ENCODE measurements around the gene SPAG6. TPM values are rescaled to one million over a fixed set of nuclear protein-coding genes. Genes with fewer than 3 reads are reported as not detected.
"Not testable (repeated sequence)": the region's sequence is repeated elsewhere in the genome, so short reads cannot be mapped to it uniquely, and the experiment has no call there.

The SPAG6 gene
- total and polyA plus RNA-seq, 4 donors, result 0.23 TPM; not detected in 3

DNA sequence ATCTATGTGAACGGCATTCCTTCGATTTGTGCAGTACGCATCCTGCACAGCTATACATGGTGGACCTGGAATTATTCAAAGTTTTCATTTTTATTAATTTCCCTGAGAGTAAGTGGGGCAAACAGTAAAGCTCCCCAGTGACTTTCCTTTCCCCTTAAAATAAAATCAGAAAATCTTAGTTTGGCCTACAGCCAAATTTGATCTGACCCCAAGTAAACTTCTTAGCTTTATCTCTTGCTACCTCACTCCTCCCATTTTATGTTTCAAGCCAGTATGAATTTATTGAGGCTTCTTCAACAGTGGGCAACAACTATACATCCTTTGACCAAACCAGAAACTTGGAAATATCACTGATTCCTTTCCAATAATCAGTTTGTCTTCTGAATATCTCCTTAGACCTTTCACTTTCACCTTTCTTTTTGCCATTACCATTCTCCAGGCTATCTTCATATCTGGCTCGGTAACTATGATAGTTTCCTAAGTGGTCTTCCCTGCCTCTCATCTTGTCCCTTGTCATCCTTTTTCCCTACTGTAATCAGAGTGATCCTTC lies 11.1 kb downstream of the SPAG6 start:
- no peaks in the 10 kb centered on the region for H3K9me3 ChIP-seq (ENCODE audit: control insufficient read depth in 4 of 4, low read length in 3 of 4)
- no peak overlapping the region for H3K9ac ChIP-seq (ENCODE audit: low read depth in 1 of 2, low read length in 2 of 2)
- no peaks in the 10 kb centered on the region for H3K36me3 ChIP-seq (ENCODE audit: control insufficient read depth in 4 of 4, insufficient read depth in 3 of 4, low read depth in 1 of 4, low read length in 3 of 4)
- TF ChIP-seq JUND (IDR thresholded peaks at IDR 0.05), result no peak
- TF ChIP-seq, protein P1, sequence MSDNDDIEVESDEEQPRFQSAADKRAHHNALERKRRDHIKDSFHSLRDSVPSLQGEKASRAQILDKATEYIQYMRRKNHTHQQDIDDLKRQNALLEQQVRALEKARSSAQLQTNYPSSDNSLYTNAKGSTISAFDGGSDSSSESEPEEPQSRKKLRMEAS (IDR thresholded peaks at IDR 0.05), result no peak
- TF ChIP-seq, protein P2, sequence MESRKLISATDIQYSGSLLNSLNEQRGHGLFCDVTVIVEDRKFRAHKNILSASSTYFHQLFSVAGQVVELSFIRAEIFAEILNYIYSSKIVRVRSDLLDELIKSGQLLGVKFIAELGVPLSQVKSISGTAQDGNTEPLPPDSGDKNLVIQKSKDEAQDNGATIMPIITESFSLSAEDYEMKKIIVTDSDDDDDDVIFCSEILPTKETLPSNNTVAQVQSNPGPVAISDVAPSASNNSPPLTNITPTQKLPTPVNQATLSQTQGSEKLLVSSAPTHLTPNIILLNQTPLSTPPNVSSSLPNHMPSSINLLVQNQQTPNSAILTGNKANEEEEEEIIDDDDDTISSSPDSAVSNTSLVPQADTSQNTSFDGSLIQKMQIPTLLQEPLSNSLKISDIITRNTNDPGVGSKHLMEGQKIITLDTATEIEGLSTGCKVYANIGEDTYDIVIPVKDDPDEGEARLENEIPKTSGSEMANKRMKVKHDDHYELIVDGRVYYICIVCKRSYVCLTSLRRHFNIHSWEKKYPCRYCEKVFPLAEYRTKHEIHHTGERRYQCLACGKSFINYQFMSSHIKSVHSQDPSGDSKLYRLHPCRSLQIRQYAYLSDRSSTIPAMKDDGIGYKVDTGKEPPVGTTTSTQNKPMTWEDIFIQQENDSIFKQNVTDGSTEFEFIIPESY (IDR thresholded peaks at IDR 0.05), result no peak
- no peak for TF ChIP-seq EGR1 (IDR thresholded peaks at IDR 0.05; ENCODE audit: low read depth in 2 of 2)
- TF ChIP-seq HNF4A (conservative IDR thresholded peaks at IDR 0.05), result no peak
- no peak for TF ChIP-seq YY1 (IDR thresholded peaks at IDR 0.05)
- TF ChIP-seq, protein P3, sequence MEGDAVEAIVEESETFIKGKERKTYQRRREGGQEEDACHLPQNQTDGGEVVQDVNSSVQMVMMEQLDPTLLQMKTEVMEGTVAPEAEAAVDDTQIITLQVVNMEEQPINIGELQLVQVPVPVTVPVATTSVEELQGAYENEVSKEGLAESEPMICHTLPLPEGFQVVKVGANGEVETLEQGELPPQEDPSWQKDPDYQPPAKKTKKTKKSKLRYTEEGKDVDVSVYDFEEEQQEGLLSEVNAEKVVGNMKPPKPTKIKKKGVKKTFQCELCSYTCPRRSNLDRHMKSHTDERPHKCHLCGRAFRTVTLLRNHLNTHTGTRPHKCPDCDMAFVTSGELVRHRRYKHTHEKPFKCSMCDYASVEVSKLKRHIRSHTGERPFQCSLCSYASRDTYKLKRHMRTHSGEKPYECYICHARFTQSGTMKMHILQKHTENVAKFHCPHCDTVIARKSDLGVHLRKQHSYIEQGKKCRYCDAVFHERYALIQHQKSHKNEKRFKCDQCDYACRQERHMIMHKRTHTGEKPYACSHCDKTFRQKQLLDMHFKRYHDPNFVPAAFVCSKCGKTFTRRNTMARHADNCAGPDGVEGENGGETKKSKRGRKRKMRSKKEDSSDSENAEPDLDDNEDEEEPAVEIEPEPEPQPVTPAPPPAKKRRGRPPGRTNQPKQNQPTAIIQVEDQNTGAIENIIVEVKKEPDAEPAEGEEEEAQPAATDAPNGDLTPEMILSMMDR (IDR thresholded peaks at IDR 0.05; ENCODE audit: low read depth, low read length, missing input control), result no peak
- TF ChIP-seq RAD21 (IDR thresholded peaks at IDR 0.05), result no peak
- TF ChIP-seq SP1 (IDR thresholded peaks at IDR 0.05), result no peak
- TF ChIP-seq, protein P4, sequence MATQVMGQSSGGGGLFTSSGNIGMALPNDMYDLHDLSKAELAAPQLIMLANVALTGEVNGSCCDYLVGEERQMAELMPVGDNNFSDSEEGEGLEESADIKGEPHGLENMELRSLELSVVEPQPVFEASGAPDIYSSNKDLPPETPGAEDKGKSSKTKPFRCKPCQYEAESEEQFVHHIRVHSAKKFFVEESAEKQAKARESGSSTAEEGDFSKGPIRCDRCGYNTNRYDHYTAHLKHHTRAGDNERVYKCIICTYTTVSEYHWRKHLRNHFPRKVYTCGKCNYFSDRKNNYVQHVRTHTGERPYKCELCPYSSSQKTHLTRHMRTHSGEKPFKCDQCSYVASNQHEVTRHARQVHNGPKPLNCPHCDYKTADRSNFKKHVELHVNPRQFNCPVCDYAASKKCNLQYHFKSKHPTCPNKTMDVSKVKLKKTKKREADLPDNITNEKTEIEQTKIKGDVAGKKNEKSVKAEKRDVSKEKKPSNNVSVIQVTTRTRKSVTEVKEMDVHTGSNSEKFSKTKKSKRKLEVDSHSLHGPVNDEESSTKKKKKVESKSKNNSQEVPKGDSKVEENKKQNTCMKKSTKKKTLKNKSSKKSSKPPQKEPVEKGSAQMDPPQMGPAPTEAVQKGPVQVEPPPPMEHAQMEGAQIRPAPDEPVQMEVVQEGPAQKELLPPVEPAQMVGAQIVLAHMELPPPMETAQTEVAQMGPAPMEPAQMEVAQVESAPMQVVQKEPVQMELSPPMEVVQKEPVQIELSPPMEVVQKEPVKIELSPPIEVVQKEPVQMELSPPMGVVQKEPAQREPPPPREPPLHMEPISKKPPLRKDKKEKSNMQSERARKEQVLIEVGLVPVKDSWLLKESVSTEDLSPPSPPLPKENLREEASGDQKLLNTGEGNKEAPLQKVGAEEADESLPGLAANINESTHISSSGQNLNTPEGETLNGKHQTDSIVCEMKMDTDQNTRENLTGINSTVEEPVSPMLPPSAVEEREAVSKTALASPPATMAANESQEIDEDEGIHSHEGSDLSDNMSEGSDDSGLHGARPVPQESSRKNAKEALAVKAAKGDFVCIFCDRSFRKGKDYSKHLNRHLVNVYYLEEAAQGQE (IDR thresholded peaks at IDR 0.05), result no peak
- TF ChIP-seq RXRA (IDR thresholded peaks at IDR 0.05), result no peak
- no peak for TF ChIP-seq HNF4G (IDR thresholded peaks at IDR 0.05)
- no peak for TF ChIP-seq FOXA1 (IDR thresholded peaks at IDR 0.05)
- TF ChIP-seq NR2F2 (IDR thresholded peaks at IDR 0.05), result no peak
- TF ChIP-seq GABPA (IDR thresholded peaks at IDR 0.05 in 1 of 2, conservative IDR thresholded peaks at IDR 0.05 in 1 of 2), result no peak
- H3K27ac ChIP-seq (ENCODE audit: low read depth in 1 of 2, low read length in 2 of 2), result no peak overlapping the region
- peaks cover 0 to 4% (median 0%) of the 10 kb centered on the region in 4 donors for H3K27me3 ChIP-seq (ENCODE audit: control insufficient read depth in 4 of 4, insufficient read depth in 4 of 4, low read length in 3 of 4)
- no peak overlapping the region for H3K4me3 ChIP-seq (ENCODE audit: low read depth in 1 of 3, low read length in 3 of 3)
- no peak for DNase-seq (ENCODE audit: low spot score)
- WGBS, result 90% methylated on average over 4 of the region's 4 CpGs
- no peaks in the 10 kb centered on the region for H3K4me1 ChIP-seq (ENCODE audit: control insufficient read depth in 4 of 4, insufficient read depth in 4 of 4, low read length in 3 of 4)

DNA sequence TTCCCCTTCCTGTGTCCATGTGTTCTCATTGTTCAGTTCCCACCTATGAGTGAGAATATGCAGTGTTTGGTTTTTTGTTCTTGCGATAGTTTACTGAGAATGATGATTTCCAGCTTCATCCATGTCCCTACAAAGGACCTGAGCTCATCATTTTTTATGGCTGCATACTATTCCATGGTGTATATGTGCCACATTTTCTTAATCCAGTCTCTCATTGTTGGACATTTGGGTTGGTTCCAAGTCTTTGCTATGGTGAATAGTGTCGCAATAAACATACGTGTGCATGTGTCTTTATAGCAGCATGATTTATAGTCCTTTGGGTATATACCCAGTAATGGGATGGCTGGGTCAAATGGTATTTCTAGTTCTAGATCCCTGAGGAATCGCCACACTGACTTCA lies 12.5 kb downstream of the SPAG6 start:
- not testable (repeated sequence) for H3K4me3 ChIP-seq (ENCODE audit: low read depth in 1 of 3, low read length in 3 of 3); H3K27me3 ChIP-seq (ENCODE audit: control insufficient read depth in 4 of 4, insufficient read depth in 4 of 4, low read length in 3 of 4); DNase-seq (ENCODE audit: low spot score); H3K9me3 ChIP-seq (ENCODE audit: control insufficient read depth in 4 of 4, low read length in 3 of 4); H3K4me1 ChIP-seq (ENCODE audit: control insufficient read depth in 4 of 4, insufficient read depth in 4 of 4, low read length in 3 of 4); H3K9ac ChIP-seq (ENCODE audit: low read depth in 1 of 2, low read length in 2 of 2); H3K27ac ChIP-seq (ENCODE audit: low read depth in 1 of 2, low read length in 2 of 2); H3K36me3 ChIP-seq (ENCODE audit: control insufficient read depth in 4 of 4, insufficient read depth in 3 of 4, low read depth in 1 of 4, low read length in 3 of 4)
- 90% methylated on average over 3 of the region's 4 CpGs for WGBS

Data from liver (tissue), 9 donors.